Measurements from ENCODE around the gene FAM168A.

Gene FAM168A

GRCh38 chr11:73420136-73420535 lies 177.8 kb downstream of the FAM168A start:
- no peak for DNase-seq

GRCh38 chr11:73416786-73417185 lies 181.1 kb downstream of the FAM168A start:
- no peak for DNase-seq

GRCh38 chr11:73415854-73416615 lies 181.9 kb downstream of the FAM168A start:
- DNase-seq: no peak

GRCh38 chr11:73414977-73415651 lies 182.8 kb downstream of the FAM168A start:
- no peak for DNase-seq

- no peak for DNase-seq
Observed at GRCh38 chr11:73413256-73413655, 184.7 kb downstream of the FAM168A start.

GRCh38 chr11:73412308-73412707 lies 185.6 kb downstream of the FAM168A start:
- no peak for DNase-seq

- no peak for DNase-seq
Observed at GRCh38 chr11:73411031-73411430, 186.9 kb downstream of the FAM168A start.

GRCh38 chr11:73410627-73411026 lies 187.3 kb downstream of the FAM168A start:
- DNase-seq: no peak

GRCh38 chr11:73409431-73409830 lies 188.5 kb downstream of the FAM168A start:
- no peak for DNase-seq

GRCh38 chr11:73406619-73407018 lies 191.3 kb downstream of the FAM168A start:
- DNase-seq: no peak

- no peak for DNase-seq
Observed at GRCh38 chr11:73406131-73406530, 191.8 kb downstream of the FAM168A start.

- no peak for DNase-seq
Observed at GRCh38 chr11:73405146-73405510, 192.8 kb downstream of the FAM168A start.

GRCh38 chr11:73404506-73405145 lies 193.3 kb downstream of the FAM168A start:
- no peak for DNase-seq

- peak; percentile 19 for DNase-seq
Observed at GRCh38 chr11:73404048-73404447, 193.9 kb downstream of the FAM168A start.

GRCh38 chr11:73403541-73403940 lies 194.4 kb downstream of the FAM168A start:
- DNase-seq: no peak

GRCh38 chr11:73402834-73403185 lies 195.1 kb downstream of the FAM168A start:
- DNase-seq: peak; percentile 32

- DNase-seq: no peak
Observed at GRCh38 chr11:73401924-73402833, 195.7 kb downstream of the FAM168A start.

GRCh38 chr11:73401217-73401923 lies 196.5 kb downstream of the FAM168A start:
- DNase-seq: no peak

GRCh38 chr11:73400293-73400692 lies 197.6 kb downstream of the FAM168A start:
- DNase-seq: no peak

GRCh38 chr11:73399636-73400035 lies 198.3 kb downstream of the FAM168A start:
- DNase-seq: no peak

GRCh38 chr11:73399159-73399590 lies 198.7 kb downstream of the FAM168A start:
- no peak for DNase-seq

GRCh38 chr11:73398721-73399120 lies 199.2 kb downstream of the FAM168A start:
- no peak for DNase-seq
